Measurements from ENCODE around the gene HSPA9.

HSPA9 gene

GRCh38 chr5:138595180-138595795 lies 20.1 kb upstream of the HSPA9 start:
- DNase-seq (ENCODE audit: low read depth in 2 of 2) = no peak

- DNase-seq (ENCODE audit: low read depth in 2 of 2) = no peak
These were observed 19.3 kb upstream of the HSPA9 start for GRCh38 chr5:138594305-138595058.

- DNase-seq (ENCODE audit: low read depth in 2 of 2) = no peak
These were observed 13.0 kb upstream of the HSPA9 start for GRCh38 chr5:138588013-138588788.

GRCh38 chr5:138585157-138585556 lies 10.0 kb upstream of the HSPA9 start:
- DNase-seq (ENCODE audit: low read depth in 2 of 2) = no peak

- no peak for DNase-seq (ENCODE audit: low read depth in 2 of 2)
These were observed 8.9 kb upstream of the HSPA9 start for GRCh38 chr5:138583984-138584637.

GRCh38 chr5:138582959-138583358 lies 7.8 kb upstream of the HSPA9 start:
- DNase-seq (ENCODE audit: low read depth in 2 of 2) = no peak

- DNase-seq (ENCODE audit: low read depth in 2 of 2) = no peak
These were observed 5.6 kb upstream of the HSPA9 start for GRCh38 chr5:138580777-138581176.

- DNase-seq (ENCODE audit: low read depth in 2 of 2) = no peak
These were observed 4.8 kb upstream of the HSPA9 start for GRCh38 chr5:138580001-138580400.

GRCh38 chr5:138579517-138579863 lies 4.3 kb upstream of the HSPA9 start:
- no peak for DNase-seq (ENCODE audit: low read depth in 2 of 2)

GRCh38 chr5:138577452-138577851 lies 2.3 kb upstream of the HSPA9 start:
- no peak for DNase-seq (ENCODE audit: low read depth in 2 of 2)

GRCh38 chr5:138574744-138575193 lies 432 bp downstream of the HSPA9 start:
- DNase-seq (ENCODE audit: low read depth in 2 of 2) = no peak

- no peak for DNase-seq (ENCODE audit: low read depth in 2 of 2)
These were observed 1.1 kb downstream of the HSPA9 start for GRCh38 chr5:138573949-138574670.

- no peak for DNase-seq (ENCODE audit: low read depth in 2 of 2)
These were observed 2.0 kb downstream of the HSPA9 start for GRCh38 chr5:138573223-138573622.

- no peak for DNase-seq (ENCODE audit: low read depth in 2 of 2)
These were observed 4.3 kb downstream of the HSPA9 start for GRCh38 chr5:138570871-138571270.

GRCh38 chr5:138569782-138570181 lies 5.4 kb downstream of the HSPA9 start:
- DNase-seq (ENCODE audit: low read depth in 2 of 2) = no peak

GRCh38 chr5:138568061-138568824 lies 7.0 kb downstream of the HSPA9 start:
- no peak for DNase-seq (ENCODE audit: low read depth in 2 of 2)

- DNase-seq (ENCODE audit: low read depth in 2 of 2) = no peak
These were observed 8.4 kb downstream of the HSPA9 start for GRCh38 chr5:138566792-138567191.

GRCh38 chr5:138565100-138565821 lies 9.9 kb downstream of the HSPA9 start:
- DNase-seq (ENCODE audit: low read depth in 2 of 2) = no peak

GRCh38 chr5:138564242-138564641 lies 11.0 kb downstream of the HSPA9 start:
- DNase-seq (ENCODE audit: low read depth in 2 of 2) = no peak

All from stimulated activated CD8-positive, alpha-beta memory T cell treated with anti-CD3 and anti-CD28 coated beads, Interleukin-7, amount 100 ng/mL, for 1 hour (primary cell).